NCI-H82 (cell line): ENCODE results near the gene GRAMD1B.

ENCODE experiments used
- DNase-seq: peaks from one replicate; lab custom pipeline; 2025; lab: John Stamatoyannopoulos, UW

Gene GRAMD1B

DNA sequence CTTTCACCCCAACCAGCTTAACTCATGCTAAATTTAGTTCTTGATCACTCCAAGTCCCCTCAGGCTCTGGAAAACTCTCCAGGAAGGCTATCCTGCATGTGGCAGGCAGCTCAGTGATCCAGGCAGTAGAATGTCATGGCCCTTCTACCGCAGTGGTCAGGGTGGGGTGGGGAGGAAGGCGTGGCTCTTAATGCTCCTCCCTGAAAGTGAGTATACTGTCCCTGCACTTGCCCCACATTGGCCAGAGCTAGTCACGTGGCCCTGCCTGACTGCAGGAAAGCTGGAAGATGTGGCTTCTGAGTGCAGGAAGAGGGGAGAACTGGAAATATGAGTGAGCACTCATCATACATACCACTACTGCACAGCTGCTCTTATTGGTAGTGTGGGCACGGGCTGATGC is 102.1 kb downstream of the GRAMD1B start:
- no peak for DNase-seq

DNA sequence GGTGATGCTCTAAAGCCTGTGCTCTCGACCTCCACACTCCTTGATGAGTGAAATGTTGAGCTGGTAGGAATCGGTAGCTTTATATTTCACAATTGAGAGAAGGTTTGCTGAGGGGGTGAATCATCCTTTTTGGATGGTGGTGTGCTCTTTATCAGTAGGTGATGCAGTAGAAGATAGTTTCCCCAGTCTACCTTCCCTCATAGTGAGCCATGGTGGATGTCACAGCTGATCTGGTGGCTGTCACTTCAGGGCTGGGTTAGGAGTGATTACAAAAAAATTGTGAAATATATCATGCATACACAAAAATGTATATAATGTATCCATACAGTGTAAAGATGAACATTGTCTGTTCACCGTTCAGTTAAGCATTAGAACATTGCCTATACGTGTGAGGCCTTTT is 105.3 kb downstream of the GRAMD1B start:
- DNase-seq = no peak

DNA sequence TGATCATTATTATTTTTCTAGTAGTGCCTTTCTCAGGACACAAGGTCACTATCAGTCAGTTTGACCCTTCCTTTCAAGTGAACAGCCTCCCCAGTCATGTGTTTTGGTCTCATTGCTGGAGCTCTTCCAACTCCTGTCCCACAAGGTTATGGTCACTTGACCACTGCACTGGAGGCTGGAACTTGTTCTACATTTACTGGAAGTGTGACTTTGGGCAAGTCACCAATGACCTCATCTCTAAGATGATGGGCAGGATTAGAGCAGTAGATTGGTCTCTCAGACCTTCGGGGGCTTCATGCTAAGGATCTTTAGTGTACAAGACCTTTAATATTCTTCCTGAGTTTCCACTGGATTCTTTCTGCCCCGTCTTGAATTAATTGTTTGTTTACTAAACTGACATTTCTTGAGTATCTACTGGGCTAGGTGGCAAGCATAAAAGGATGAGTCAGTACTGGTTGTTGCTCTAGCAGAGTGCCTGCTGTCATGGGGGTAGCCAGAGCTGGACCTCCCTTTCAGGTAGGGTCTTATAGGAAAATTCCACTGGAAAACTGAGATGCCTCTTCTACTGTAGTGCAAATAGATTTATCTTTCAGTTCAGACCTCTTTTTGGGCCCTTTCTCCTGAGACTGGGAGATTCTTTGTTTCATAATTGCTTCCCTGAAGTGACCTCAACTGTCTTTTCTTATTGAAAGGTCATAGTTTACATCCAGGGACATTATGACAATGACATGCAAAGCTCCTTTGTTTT is 106.8 kb downstream of the GRAMD1B start:
- DNase-seq = no peak

DNA sequence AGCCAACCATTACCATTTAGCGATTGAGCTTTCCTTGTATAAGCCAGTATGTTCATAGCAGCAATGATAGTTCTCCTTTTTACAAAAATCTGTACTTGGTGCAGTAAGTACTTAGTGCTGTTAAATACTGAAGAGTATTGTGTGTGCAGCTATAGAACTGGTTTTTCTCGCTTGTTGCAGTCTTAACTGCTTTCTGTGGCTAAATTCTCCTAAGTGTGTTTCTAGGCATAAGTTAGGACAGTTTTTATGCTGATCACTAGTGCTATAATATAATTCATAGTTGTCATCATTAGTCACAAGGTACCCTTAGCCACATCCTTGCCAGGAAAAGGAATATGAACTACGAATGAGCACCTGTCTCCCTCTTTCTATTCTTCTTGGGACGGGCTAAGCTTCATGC is 107.7 kb downstream of the GRAMD1B start:
- no peak for DNase-seq

DNA sequence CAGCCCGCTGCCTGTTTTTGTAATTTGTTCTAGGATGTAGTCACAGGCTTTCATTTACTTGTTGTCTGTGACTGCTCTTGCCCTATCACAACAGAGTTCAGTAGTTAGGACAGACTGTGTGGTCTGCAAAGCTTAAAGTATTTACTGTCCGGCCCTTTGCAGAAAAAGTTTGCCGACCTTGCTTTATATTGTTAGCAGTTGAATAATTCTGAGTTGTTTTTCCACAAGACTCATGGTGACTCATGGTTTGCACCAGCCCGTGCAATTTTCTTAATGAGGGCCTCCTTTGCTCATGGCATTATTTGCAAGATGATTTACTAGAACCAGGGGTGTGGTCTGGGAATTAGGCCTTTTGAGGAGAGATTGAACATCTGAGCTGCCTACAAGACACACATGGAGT is 113.7 kb downstream of the GRAMD1B start:
- DNase-seq = no peak

DNA sequence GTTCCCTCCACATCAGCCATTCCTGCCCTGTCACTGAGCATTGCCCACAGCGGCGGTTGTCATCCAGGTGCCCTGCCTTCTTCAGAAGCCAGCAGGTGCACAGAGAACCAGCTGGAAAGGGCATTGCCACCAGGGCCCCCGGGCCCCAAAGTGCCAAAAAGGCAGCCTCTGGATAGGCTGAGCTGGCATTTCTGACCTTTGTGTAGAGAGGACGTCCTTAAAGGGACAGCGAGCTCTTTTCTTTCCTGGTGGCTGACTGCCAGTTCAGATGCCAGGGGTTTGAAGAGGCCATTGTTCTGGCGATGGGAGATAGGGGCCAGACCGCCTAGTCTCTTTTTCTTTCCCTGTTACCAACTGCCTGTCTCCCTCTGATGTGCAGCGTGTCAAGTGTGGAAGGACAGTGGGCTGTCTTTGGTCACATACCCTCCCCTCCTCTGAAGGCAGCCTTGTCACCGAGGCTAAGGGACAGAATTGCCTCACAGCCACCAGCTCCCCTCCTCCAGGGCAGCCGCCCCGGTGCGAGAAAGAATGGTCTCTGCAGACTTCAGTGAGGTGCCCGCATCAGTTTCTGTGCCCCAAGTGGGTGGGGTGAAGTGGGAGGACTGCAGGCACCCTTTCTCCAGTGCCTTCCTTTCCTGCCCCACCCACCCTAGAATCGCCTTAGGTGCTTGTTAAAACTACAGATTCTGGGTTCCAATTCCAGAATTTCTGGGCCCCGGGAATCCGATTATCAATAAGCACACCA is 114.7 kb downstream of the GRAMD1B start:
- no peak for DNase-seq

DNA sequence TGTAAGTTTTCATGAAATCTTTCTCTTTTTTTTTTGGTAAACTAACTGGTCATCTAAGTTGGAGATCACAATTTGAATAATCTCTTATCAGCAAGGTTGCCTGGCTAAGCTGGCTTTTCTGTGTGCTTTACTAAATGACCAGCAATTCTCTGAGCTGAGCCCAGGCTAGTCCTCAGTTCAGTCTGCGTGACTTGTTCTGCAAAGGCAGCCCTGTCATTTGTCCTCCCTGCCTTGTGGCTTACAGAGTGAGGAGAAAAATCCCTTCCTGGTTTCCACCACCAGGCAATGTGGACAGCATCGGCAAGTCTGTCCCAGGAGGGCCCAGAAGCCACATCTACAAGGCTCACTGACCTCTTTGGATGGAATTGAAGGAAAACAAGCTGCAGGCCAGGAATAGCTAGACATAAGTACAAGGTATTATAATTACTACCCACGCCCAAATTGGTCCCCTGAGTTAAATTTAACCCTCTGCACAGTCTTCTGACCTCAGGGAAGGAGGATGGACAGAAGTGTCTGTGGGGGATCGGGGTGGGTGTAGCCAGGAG is 115.7 kb downstream of the GRAMD1B start:
- DNase-seq = peak; percentile 6

DNA sequence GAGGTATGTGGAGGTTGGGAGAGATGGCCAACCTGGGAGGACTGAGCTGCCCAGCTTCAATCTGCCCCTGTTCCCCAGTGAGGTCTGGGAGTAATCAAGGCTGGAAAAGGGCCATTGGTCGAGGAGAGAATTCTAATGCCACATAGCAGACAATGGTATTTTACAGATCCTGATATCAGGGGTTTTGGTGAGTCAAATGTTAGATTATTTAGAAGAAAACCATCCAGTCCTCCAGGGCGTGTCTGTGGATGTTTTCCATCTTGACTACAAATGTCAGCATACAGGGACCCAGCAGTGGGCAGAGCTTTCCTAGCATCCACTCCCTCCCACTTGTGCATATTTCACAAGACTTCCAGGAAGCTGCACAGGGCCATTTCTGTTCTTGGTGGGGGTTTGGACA is 116.4 kb downstream of the GRAMD1B start:
- no peak for DNase-seq

DNA sequence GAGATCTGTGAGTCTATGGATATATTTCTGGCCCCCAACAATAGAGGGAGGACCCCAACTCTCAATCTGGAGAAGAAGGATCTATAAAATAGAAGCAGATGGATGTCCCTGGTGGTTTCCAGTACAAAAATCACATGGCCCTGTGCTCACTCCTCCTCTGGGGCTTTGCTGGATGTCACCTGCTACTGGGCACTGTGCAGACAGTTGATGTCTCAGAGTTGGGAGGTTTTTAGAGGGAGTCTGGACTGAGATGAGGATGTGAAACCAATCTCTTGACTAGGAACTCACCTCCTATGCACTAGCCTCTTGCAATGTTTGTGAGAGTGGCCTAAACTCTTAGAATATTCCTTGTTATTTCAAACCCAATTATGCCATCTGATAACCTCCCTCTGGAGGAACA is 117.1 kb downstream of the GRAMD1B start:
- no peak for DNase-seq

DNA sequence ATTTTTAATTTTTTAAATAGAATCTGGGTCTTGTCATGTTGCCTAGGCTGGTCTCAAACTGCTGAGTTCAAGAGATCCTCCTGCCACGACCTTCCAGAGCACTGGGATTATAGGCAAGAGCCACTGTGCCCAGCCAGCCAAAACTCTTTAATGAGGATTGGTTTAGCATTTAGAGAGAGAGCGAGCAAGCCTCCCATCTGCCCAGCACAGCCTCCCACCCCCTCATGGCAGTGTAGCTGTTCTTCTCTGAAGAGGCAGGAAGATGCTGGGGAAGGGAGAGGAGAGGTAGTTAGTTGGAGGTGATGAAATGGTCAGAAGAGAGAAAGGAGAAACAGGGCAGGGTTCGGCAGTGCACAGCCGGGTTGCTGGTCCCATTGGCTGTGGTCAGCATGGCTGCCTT is 118.7 kb downstream of the GRAMD1B start:
- peak; percentile 85 for DNase-seq

DNA sequence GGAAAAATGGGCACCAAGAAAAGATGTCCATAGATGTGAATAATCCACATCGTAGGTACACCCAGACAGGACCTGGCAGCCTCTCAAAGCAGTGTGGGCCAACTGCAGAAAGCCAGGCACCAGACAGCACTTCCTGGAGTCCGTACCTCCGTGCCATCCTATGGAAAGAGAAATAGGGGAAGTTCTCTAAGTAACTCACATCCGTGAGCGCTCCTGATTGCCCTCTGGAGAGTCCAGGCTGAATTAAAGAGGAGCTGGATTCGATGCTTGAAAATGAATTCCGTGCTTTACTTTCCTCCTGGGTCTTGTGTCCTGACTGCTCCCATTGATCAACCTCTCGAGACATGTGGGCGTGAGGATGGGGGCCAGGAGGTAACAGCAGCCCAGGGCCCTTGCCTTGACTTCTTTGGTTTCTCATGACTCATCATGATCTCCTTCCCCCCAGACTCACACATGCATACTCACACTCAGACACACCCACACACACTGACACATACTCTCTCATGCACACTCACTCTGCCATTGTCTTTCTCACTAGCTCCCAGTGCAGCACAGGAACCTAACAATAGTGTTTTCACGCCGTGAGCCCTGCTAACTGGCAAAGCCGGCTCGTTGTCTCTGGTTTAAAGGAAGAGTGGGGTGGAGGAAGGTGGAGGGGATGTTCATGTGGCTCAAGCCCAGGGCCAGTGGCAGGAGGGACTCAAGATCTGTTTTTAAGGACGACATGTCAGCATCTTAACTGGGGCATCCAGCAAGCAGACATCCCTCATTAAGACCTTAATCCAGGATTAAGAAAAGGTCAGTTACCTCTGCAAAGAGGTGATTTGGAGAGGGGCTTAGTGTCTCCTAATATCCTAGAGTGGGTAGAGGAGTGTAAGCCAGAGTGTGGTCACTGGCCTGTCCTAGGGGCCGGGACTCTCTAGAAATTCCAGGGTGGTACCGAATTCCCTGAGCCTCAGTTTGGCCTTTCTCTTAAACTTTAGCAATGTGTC is 120.2 kb downstream of the GRAMD1B start:
- peak; percentile 92 for DNase-seq

DNA sequence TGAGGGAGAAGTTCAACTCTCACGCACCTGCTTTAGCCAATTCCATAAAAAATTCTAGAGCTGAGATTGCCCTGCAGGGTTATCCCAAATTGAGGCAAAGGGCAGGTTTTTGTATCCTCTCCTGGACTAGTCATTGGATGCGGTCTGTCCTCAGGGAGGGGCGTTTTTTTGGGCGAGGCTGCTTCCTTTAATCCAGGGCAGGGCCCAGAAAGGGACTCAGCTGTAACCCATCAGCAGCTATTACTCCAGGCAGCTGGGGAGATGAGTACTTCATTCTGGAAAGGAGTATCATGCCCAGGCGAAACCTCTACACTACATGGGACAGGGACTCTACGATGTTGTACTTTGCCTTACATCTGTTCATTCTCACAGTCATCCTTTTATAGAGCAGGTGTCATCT is 121.0 kb downstream of the GRAMD1B start:
- DNase-seq = peak; percentile 41

DNA sequence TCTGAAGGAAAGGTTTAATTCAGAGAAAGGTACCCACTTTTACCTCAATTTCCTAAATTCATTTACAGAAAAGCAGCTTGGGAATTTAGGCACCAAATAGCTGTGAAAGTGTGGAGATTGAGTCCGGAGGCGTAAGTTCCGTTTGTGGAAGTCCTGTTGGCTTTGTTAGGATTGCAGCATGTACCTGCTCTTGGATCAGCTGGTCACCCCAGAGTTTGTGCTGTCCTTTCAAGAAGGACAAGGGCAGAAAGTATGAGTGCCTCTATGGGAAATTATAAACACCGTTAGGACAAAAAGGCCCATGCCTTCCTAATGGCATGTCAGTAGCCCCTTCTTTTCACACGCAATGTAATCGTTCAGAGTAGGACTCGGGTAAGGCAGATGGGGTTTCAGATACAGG is 126.6 kb downstream of the GRAMD1B start:
- DNase-seq = no peak

DNA sequence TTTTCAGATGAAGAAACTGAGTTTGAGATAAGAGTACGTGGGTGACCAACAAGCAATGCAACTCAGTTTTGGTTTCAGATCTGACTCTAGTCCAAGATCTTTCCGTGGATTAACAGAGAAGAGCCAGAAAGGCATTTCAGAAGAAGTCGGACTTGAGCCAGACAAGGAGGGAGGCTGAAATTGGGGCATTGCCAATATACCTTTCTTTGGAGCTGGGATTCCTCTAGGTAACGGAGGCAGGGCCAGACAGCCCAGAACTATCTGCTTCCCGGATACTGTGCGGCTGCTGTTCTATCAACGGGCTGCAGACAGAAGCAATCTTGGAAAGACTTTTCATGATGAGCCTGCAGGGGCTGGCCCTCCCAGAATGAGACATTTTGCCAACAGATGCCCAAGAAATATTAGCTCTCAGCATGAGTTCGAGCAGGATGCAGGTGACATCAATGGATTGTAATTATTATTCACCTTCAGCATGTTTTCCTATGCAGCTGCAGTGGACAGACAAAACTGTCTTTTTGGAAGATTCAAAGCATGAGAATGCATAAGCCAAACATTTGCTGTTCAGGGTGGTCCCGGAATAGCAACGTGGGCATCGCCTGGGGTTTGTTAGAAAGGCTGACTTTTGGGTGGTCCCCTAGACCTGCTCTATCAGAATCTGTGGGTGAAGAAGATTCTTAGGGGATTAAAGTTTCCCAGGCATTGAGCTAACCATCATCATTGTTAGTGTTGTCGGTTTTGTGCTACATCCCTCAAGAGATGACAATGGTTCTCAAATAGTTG is 128.7 kb downstream of the GRAMD1B start:
- no peak for DNase-seq

DNA sequence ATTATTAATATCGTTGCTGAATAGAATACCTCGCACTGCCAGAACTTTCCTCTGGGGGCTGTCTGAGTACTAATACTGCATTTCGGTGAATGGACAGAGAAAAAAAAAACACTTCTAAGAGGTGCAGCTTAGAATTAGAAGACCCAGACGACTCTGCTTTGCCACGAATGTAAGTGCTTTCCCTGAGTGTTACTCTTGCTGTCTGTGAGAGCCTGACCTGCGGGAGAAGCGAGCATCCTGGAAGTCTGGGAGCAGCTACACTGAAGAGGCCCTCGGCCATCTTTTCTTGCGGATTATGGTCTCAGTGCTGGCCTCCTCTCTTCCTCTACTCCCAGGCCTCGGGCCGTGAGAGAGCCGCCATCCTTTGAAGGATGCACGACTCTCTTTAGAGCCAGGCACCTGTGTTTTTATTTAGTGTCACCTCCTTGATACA is 129.5 kb downstream of the GRAMD1B start:
- no peak for DNase-seq

DNA sequence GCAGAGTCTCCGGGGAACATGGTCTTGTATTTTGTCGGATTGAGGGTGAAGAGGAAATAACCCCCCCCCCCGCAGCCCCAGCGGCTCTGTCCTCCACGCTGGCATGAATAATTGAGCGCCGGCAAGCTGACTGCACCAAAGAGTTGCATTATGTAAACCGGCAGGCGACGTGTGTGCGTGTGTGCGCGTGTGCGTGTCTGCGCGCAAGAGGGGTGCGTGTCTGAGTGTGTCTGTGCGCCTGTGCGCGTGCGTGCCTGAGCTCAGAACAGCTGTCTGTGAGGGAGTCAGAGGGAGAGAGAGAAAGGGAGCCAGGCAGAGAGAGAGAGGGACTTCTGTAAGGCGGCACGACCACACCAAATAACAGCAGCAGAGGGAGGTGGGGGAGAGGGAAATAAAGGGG is 129.9 kb downstream of the GRAMD1B start:
- peak; percentile 19 for DNase-seq

DNA sequence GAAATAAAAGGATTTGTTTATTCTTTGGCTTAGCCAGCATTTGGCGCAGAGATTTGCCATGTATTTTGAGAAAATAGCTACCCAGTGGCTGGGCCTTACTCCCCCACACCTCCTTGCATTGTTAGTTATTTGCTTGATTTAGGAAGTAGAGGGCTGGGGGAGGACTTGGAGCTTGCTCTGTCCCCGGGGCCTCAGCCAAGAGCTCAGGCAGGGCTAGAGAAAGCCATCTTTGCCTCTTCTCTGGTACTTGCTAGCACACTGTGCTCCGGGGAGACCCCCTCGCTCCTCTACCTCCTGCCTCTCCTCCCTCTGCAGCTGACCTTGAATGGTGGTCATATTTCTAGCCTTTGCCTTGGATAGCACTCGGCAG is 131.3 kb downstream of the GRAMD1B start:
- no peak for DNase-seq

DNA sequence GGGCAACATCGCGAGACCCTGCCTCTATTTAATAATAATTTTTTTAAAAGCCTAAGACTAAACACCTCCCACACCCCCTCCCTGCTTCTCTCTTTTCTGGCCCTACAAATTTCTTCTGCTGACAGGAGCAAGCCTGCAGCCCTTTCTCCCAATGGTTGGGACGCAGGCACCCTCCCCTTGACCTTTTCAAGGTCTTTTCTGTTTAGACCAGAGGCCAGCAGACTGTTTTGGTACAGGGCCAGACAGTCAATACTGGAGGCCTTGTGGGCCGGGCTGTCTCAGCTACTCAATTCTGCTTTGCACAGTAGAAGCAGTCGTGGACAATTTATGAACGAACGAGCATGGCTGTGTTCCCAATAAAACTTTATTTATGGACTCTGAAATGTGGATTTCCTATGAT is 132.1 kb downstream of the GRAMD1B start:
- no peak for DNase-seq

DNA sequence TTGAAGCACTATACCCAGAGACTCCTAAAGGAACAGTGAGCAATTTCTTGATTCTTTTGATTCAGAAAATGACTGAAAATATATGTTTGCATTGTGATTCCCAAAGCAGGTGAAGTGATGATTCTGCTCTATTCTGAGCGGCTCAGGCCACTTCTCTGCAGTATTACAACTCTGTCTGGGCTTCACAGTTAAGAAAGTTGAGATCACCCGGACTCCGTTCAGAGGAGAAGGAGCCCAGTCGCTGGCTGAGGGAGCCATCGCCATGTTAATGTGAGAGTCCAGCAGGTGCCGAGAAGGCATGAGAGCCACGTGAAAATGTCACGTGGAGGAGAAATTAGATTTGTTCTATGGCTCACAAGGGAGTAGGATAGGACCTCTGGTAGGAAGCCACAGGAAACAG is 132.8 kb downstream of the GRAMD1B start:
- DNase-seq = no peak

DNA sequence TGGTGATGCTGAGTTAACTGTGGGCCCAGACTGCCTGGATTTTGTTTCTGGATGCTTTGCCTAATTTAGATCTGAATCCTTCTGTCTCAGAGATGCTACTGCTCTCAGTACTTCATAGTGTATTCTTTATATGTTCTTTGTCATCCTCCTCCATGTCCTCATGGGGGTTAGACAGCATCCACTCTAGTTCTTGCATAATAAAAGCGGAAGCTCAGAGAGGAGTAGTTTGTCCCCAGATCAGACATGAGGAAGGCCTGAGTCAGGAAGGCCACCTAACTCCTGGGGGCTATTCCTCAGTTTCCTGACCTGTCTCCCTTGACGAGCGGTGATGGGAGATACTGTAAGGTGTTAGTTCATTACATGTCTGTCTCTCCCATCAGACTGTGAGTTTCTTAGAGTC is 134.2 kb downstream of the GRAMD1B start:
- DNase-seq = no peak

DNA sequence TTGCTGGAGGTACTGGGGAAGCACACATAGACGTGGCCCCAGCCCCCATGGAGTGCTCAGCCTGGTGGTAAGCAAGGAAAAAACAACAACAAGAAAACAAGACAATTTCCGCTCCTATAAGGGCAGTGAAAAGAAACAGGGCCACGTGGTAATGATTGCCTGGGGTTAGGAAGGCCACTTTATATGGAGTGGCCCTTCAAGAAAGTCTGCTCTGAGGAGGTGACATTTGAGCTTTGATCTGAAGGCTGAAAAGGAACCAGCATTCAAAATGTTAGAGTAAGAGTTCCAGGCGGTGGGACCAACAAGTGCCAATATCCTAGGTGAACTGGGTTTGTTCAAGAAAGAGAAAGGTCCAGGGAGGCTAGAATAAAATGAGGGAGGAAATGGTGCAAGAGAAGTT is 136.8 kb downstream of the GRAMD1B start:
- no peak for DNase-seq
